Pancreas (tissue), 10 donors: Measurements from ENCODE around the gene ITPRIPL1. TPM values are rescaled to one million over a fixed set of nuclear protein-coding genes. Genes with fewer than 3 reads are reported as not detected.

ENCODE experiments used
- ATAC-seq, 4 donors: fragments of 200-7000 bp; cut with Tn5 transposase; one replicate each; pipeline versions ENCODE4 v1.8.0 to v1.9.1; 2020; ENCODE audit warnings: mild to moderate bottlenecking in 4 of 4, moderate library complexity in 4 of 4
- DNase-seq, 6 donors: peaks; one replicate each; pipeline ENCODE4 v3.0.0-alpha.2; 2020
- FAIRE-seq: peaks from 2 replicates; lab custom pipeline; 2012; peaks lifted over from hg19 to GRCh38; lab: Jason Lieb, UNC
- H3K27ac ChIP-seq, 4 donors: fragments of 200-600 bp; sonication (generic); 1 replicate in 3 of 4; 2 replicates in 1 of 4; pipeline versions ENCODE4 v1.5.0 to v1.8.0; 2020
- H3K27me3 ChIP-seq, 4 donors: fragments of 200-600 bp; one replicate each; pipeline ENCODE4 v1.8.0; 2021
- H3K36me3 ChIP-seq, 3 donors: fragments of 200-600 bp; sonication (generic) in 1 of 3; one replicate each; pipeline versions ENCODE4 v1.5.0 to v1.8.0; 2020 to 2021
- H3K4me1 ChIP-seq, 3 donors: fragments of 200-600 bp; one replicate each; pipeline ENCODE4 v1.8.0; 2021
- H3K4me3 ChIP-seq, 4 donors: fragments of 200-600 bp; sonication (generic) in 2 of 4; one replicate each; pipeline versions ENCODE4 v1.5.0 to v1.8.0; 2020 to 2021
- H3K9me3 ChIP-seq, 4 donors: fragments of 200-600 bp; one replicate each; pipeline ENCODE4 v1.8.0; 2021
- CTCF ChIP-seq, 4 donors: fragments of 200-600 bp; sonication (generic) in 3 of 4; IDR thresholded peaks; one replicate each; pipeline versions ENCODE4 v1.5.0 to v1.8.0; 2021; ENCODE audit warnings: antibody characterized with exemption in 4 of 4
- WGBS, 2 donors: extraction: QIAGEN DNeasy Blood & Tissue Kit; methylation state at CpG; one replicate each; pipeline ENCODE4 v1.1.7; 2013; 5-methylcytosine and 5-hydroxymethylcytosine counted together
- intact Hi-C, 3 donors: fragments of 100-400 bp; cut with DNase I; formaldehyde crosslinking; loops; one replicate each; pipeline versions ENCODE4 v1.11.1 to v1.14.2; 2022
- polyA plus RNA-seq, 2 donors: library from polyadenylated mRNA; stranded (reverse); fragments of 200-250 nt; gene quantifications; one replicate each; pipeline ENCODE4 v1.2.3, GENCODE V29; 2013
- total RNA-seq, 6 donors: library from RNA; stranded (reverse); fragmentation: NEBNext Ultra II Directional in 4 of 6; extraction: Animal tissue kit (Norgen Biotek cat#: 25700) in 4 of 6; gene quantifications; one replicate each; pipeline versions ENCODE4 v1.2.1 to v1.2.4, GENCODE V29; 2021 to 2023
- donor health status: healthy with polysubstance abuse.
- donor health status: DM: no; HTN: no; CAD: no; lungs with moderate emphysema.
- donor health status: DM: no; HTN: no; CAD: no.
- donor health status: control.
- donor health status: control.
- donor health status: Bipolar disorder and iron deficiency.
- donor health status: DM: yes; HTN: yes; CAD: no.
- donor health status: DM: no; HTN: no; CAD: no.
- donor health status: DM: no; HTN: no; CAD: no.
- donor health status: DM: yes; HTN: yes; CAD: no.

Gene ITPRIPL1
- total and polyA plus RNA-seq, 8 donors: 0.38 to 1.4 (median 0.54) TPM

GRCh38 chr2:96316999-96317398 is 8.1 kb upstream of the ITPRIPL1 start:
- Histone ChIP-seq H3K4me1 (peaks cover 0 to 2% (median 0%) of the 10 kb centered on the region in 3 donors), H3K9me3 (no peaks in the 10 kb centered on the region), H3K27me3 (peaks cover 0 to 15% (median 0%) of the 10 kb centered on the region in 4 donors), H3K36me3 (no peaks in the 10 kb centered on the region), H3K4me3 (no peak overlapping the region), H3K27ac (no peak overlapping the region)
- FAIRE-seq (no peak), DNase-seq (no peak), ATAC-seq (no peak)
- no peak for TF ChIP-seq CTCF (IDR thresholded peaks at IDR 0.05)
- intact Hi-C loops: no loop called here

GRCh38 chr2:96317584-96317997 is 7.5 kb upstream of the ITPRIPL1 start:
- Histone ChIP-seq H3K4me1 (peaks cover 0 to 3% (median 0%) of the 10 kb centered on the region in 3 donors), H3K9me3 (no peaks in the 10 kb centered on the region), H3K27me3 (peaks cover 0 to 19% (median under 1%) of the 10 kb centered on the region in 4 donors), H3K36me3 (no peaks in the 10 kb centered on the region), H3K27ac (no peak overlapping the region), H3K4me3 (no peak overlapping the region)
- TF ChIP-seq CTCF (IDR thresholded peaks at IDR 0.05): no peak
- intact Hi-C loops: no loop called here
- 80% methylated on average over 4 of the region's 4 CpGs for WGBS, 2 donors
- no peak for FAIRE-seq
- no peak for ATAC-seq
- DNase-seq: no peak

GRCh38 chr2:96318723-96319122 is 6.4 kb upstream of the ITPRIPL1 start:
- Histone ChIP-seq H3K36me3 (no peaks in the 10 kb centered on the region), H3K4me1 (peaks cover 0 to 3% (median 0%) of the 10 kb centered on the region in 3 donors), H3K27me3 (peaks cover 0 to 27% (median 3%) of the 10 kb centered on the region in 4 donors), H3K9me3 (no peaks in the 10 kb centered on the region), H3K4me3 (no peak overlapping the region), H3K27ac (no peak overlapping the region)
- ATAC-seq: no peak
- WGBS, 2 donors: 83 to 86% methylated on average over 4 of the region's 4 CpGs
- TF ChIP-seq CTCF (IDR thresholded peaks at IDR 0.05): no peak
- intact Hi-C loops: no loop called here
- FAIRE-seq: no peak
- DNase-seq: no peak

- DNase-seq: no peak
- TF ChIP-seq CTCF (IDR thresholded peaks at IDR 0.05): no peak
- peaks cover 0 to 3% (median 0%) of the 10 kb centered on the region in 3 donors for H3K4me1 ChIP-seq
- H3K9me3 ChIP-seq: no peaks in the 10 kb centered on the region
- no peak overlapping the region for H3K4me3 ChIP-seq
- intact Hi-C loops: no loop called here
- peaks cover 0 to 28% (median 3%) of the 10 kb centered on the region in 4 donors for H3K27me3 ChIP-seq
- H3K36me3 ChIP-seq: no peaks in the 10 kb centered on the region
- H3K27ac ChIP-seq: no peak overlapping the region
- FAIRE-seq: no peak
- ATAC-seq: no peak
- WGBS, 2 donors: 79% methylated on average over 1 of the region's 1 CpG
Measured at GRCh38 chr2:96319396-96319795, 5.7 kb upstream of the ITPRIPL1 start.

- no peak for FAIRE-seq
- no peak for ATAC-seq
- TF ChIP-seq CTCF (IDR thresholded peaks at IDR 0.05): no peak
- Histone ChIP-seq H3K9me3 (no peaks in the 10 kb centered on the region), H3K36me3 (no peaks in the 10 kb centered on the region), H3K27ac (no peak overlapping the region), H3K27me3 (peaks cover 0 to 28% (median 3%) of the 10 kb centered on the region in 4 donors), H3K4me1 (peaks cover 0 to 3% (median 0%) of the 10 kb centered on the region in 3 donors), H3K4me3 (no peak overlapping the region)
- intact Hi-C loops: no loop called here
- WGBS, 2 donors: 87 to 89% methylated on average over 3 of the region's 3 CpGs
- no peak for DNase-seq
Measured at GRCh38 chr2:96320326-96320725, 4.8 kb upstream of the ITPRIPL1 start.
